Mesenchymal stem cell (in vitro differentiated cells and primary cell): ENCODE measurements around the gene CNTF.

Source experiments
- DNase-seq: peaks from one replicate; pipeline ENCODE4 v3.0.0-alpha.2; 2013
- H2AFZ ChIP-seq: one replicate; pipeline ENCODE4 v1.6.1; 2013; ENCODE audit warnings: low read depth, mild to moderate bottlenecking, control low read depth, inconsistent platforms, low read length, moderate library complexity
- H2AK5ac ChIP-seq: 2 replicates; pipeline ENCODE4 v1.6.1; 2013; ENCODE audit warnings: low read length, moderate library complexity, mild to moderate bottlenecking, inconsistent platforms; ENCODE audit not compliant: severe bottlenecking
- H2BK120ac ChIP-seq: one replicate; pipeline ENCODE4 v1.6.1; 2013; ENCODE audit warnings: low read depth, mild to moderate bottlenecking, inconsistent platforms, low read length, moderate library complexity
- H2BK12ac ChIP-seq, 2 experiments: one replicate each; pipeline ENCODE4 v1.6.1; 2013; ENCODE audit warnings: inconsistent platforms in 2 of 2, low read length in 2 of 2, mild to moderate bottlenecking in 2 of 2, moderate library complexity in 2 of 2, control low read depth in 1 of 2
- H2BK15ac ChIP-seq: one replicate; pipeline ENCODE4 v1.6.1; 2013; ENCODE audit warnings: mild to moderate bottlenecking, low read depth, inconsistent platforms; ENCODE audit not compliant: poor library complexity, severe bottlenecking
- H2BK5ac ChIP-seq: 2 replicates; pipeline ENCODE4 v1.6.1; 2013; ENCODE audit warnings: low read depth, mild to moderate bottlenecking, low read length, control low read depth, inconsistent platforms; ENCODE audit not compliant: poor library complexity, severe bottlenecking
- H3K14ac ChIP-seq, 2 experiments: one replicate each; pipeline ENCODE4 v1.6.1; 2013; ENCODE audit warnings: inconsistent platforms in 2 of 2, low read length in 2 of 2, control low read depth in 1 of 2, mild to moderate bottlenecking in 1 of 2, moderate library complexity in 1 of 2
- H3K18ac ChIP-seq, 2 experiments: one replicate each; pipeline ENCODE4 v1.6.1; 2013; ENCODE audit warnings: inconsistent platforms in 2 of 2, low read length in 2 of 2, control low read depth in 1 of 2, low read depth in 1 of 2, mild to moderate bottlenecking in 1 of 2
- H3K23ac ChIP-seq, 2 experiments: one replicate each; pipeline ENCODE4 v1.6.1; 2013; ENCODE audit warnings: inconsistent platforms in 2 of 2, low read length in 2 of 2, mild to moderate bottlenecking in 2 of 2, moderate library complexity in 2 of 2, control low read depth in 1 of 2
- H3K27ac ChIP-seq: 2 replicates; pipeline ENCODE4 v1.5.1; 2013; ENCODE audit warnings: mild to moderate bottlenecking, moderate library complexity, low read length, control low read depth, inconsistent platforms; ENCODE audit not compliant: poor library complexity, severe bottlenecking
- H3K27me3 ChIP-seq, 2 experiments: 2 replicates each; pipeline versions ENCODE4 v1.6.1 to v1.7.0; 2013; ENCODE audit warnings: low read length in 2 of 2, mild to moderate bottlenecking in 2 of 2, moderate library complexity in 2 of 2, control low read depth in 1 of 2, inconsistent platforms in 1 of 2; ENCODE audit not compliant: control insufficient read depth in 1 of 2, insufficient read depth in 1 of 2
- H3K36me3 ChIP-seq, 2 experiments: 2 replicates each; pipeline versions ENCODE4 v1.6.1 to v1.7.0; 2013; ENCODE audit warnings: low read length in 2 of 2, control low read depth in 1 of 2, inconsistent platforms in 1 of 2, low read depth in 1 of 2, mild to moderate bottlenecking in 1 of 2; ENCODE audit not compliant: insufficient read depth in 2 of 2, control insufficient read depth in 1 of 2
- H3K4ac ChIP-seq, 2 experiments: one replicate each; pipeline ENCODE4 v1.6.1; 2013; ENCODE audit warnings: inconsistent platforms in 2 of 2, low read length in 2 of 2, mild to moderate bottlenecking in 2 of 2, moderate library complexity in 2 of 2, control low read depth in 1 of 2, low read depth in 1 of 2
- H3K4me1 ChIP-seq: 2 replicates; pipeline ENCODE4 v1.6.1; 2013; ENCODE audit warnings: low read depth, low read length, control low read depth; ENCODE audit not compliant: control insufficient read depth, insufficient read depth
- H3K4me2 ChIP-seq: 2 replicates; pipeline ENCODE4 v1.6.1; 2013; ENCODE audit warnings: low read length, mild to moderate bottlenecking, inconsistent platforms; ENCODE audit not compliant: poor library complexity, severe bottlenecking
- H3K4me3 ChIP-seq, 2 experiments: 2 replicates each; pipeline versions ENCODE4 v1.5.1 to v1.7.0; 2013; ENCODE audit warnings: low read length in 2 of 2, mild to moderate bottlenecking in 2 of 2, control low read depth in 1 of 2, low read depth in 1 of 2; ENCODE audit not compliant: insufficient read depth in 1 of 2
- H3K79me1 ChIP-seq: replicated peaks from 2 replicates; pipeline ENCODE4 v1.6.1; 2013; ENCODE audit warnings: mild to moderate bottlenecking, control low read depth, low read length, inconsistent platforms; ENCODE audit not compliant: poor library complexity, severe bottlenecking
- H3K9ac ChIP-seq: 2 replicates; pipeline ENCODE4 v1.7.0; 2013; ENCODE audit warnings: mild to moderate bottlenecking, low read length, moderate library complexity
- H3K9me3 ChIP-seq: 2 replicates; pipeline ENCODE4 v1.7.0; 2013; ENCODE audit warnings: mild to moderate bottlenecking, low read length; ENCODE audit not compliant: control insufficient read depth
- H4K8ac ChIP-seq: one replicate; pipeline ENCODE4 v1.6.1; 2013; ENCODE audit warnings: inconsistent platforms, mild to moderate bottlenecking, low read length, moderate library complexity
- H4K91ac ChIP-seq: one replicate; pipeline ENCODE4 v1.6.1; 2013; ENCODE audit warnings: mild to moderate bottlenecking, low read length, inconsistent platforms
- WGBS: methylation state at CpG from one replicate; pipeline ENCODE4 v1.1.7; 2013; ENCODE audit warnings: mixed read lengths; 5-methylcytosine and 5-hydroxymethylcytosine counted together

CNTF gene

DNA sequence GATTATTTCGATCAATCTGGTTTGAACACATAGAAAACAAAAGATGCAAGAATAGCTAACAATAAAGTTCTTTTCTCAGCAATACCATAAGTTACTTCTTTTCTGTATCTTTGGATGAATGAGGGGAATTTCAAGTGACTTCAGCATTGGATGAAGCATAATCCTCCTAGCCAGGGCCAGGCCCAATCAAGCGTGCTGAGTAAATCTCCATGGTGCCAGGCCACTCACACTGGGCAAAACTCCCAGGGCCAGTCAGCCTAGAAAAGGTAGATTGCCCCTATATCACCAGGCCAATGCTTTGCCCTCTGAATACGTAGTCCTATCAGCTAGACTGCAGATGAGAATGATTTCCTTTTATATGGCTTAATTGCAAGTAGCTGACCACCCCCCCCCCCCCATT is 6.0 kb downstream of the CNTF start:
- Histone ChIP-seq H2BK12ac (peak overlapping the region in 1 of 2 experiments; percentile 29), H3K79me1 (peaks cover 5% of the 10 kb centered on the region), H3K18ac (no peak overlapping the region), H3K4me1 (peaks cover 6% of the 10 kb centered on the region), H3K4me2 (no peak overlapping the region), H3K9me3 (no peaks in the 10 kb centered on the region), H3K4me3 (no peak overlapping the region), H3K14ac (peak overlapping the region in 1 of 2 experiments; percentile 84), H3K27me3 (no peaks in the 10 kb centered on the region), H2BK15ac (no peak overlapping the region), H3K27ac (peak overlapping the region; percentile 94), H3K9ac (peak overlapping the region; percentile 71), H2BK120ac (no peak overlapping the region), H2AFZ (no peak overlapping the region), H4K91ac (no peak overlapping the region), H4K8ac (no peak overlapping the region), H3K4ac (peak overlapping the region; percentile 11 to 76), H2AK5ac (no peak overlapping the region), H2BK5ac (no peak overlapping the region), H3K23ac (no peak overlapping the region), H3K36me3 (peaks cover 9 to 35% of the 10 kb centered on the region in 2 experiments)
- 96% methylated on average over 2 of the region's 3 CpGs for WGBS
- DNase-seq = no peak

DNA sequence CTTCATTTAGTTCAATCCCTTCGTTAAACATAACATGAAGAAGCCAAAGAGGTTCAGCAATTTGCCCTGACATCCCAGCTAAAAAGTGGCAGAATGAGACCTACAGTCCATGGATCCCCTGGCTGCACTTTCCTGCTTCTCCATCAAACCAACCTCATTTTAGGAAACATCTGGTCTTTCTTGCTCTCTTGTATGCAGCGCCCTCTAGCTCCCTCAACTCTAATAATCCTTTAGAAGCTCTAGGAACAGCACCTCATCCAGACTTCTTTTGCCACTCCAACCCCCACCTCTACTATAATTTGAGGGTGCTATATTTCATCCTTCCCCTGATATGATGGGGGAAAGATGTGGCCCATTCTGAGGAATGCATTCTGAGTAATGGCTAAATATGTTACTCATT is 7.4 kb downstream of the CNTF start:
- H3K36me3 ChIP-seq = peaks cover 3 to 21% of the 10 kb centered on the region in 2 experiments
- H2BK5ac ChIP-seq = no peak overlapping the region
- no peak overlapping the region for H3K4me3 ChIP-seq
- peaks cover 3% of the 10 kb centered on the region for H3K79me1 ChIP-seq
- H3K18ac ChIP-seq = no peak overlapping the region
- H3K4ac ChIP-seq = no peak overlapping the region
- H3K9me3 ChIP-seq = no peaks in the 10 kb centered on the region
- H3K23ac ChIP-seq = no peak overlapping the region
- peaks cover 5% of the 10 kb centered on the region for H3K4me1 ChIP-seq
- no peak overlapping the region for H2BK12ac ChIP-seq
- peak overlapping the region in 1 of 2 experiments; percentile 8 for H3K14ac ChIP-seq
- no peak overlapping the region for H4K8ac ChIP-seq
- peak overlapping the region; percentile 63 for H3K27ac ChIP-seq
- no peak overlapping the region for H3K9ac ChIP-seq
- peak; percentile 58 for DNase-seq
- H4K91ac ChIP-seq = no peak overlapping the region
- H3K4me2 ChIP-seq = no peak overlapping the region
- 48% methylated on average over 2 of the region's 2 CpGs for WGBS
- H2AFZ ChIP-seq = no peak overlapping the region
- no peak overlapping the region for H2BK120ac ChIP-seq
- no peaks in the 10 kb centered on the region for H3K27me3 ChIP-seq
- H2BK15ac ChIP-seq = no peak overlapping the region
- H2AK5ac ChIP-seq = peak overlapping the region; percentile 97

DNA sequence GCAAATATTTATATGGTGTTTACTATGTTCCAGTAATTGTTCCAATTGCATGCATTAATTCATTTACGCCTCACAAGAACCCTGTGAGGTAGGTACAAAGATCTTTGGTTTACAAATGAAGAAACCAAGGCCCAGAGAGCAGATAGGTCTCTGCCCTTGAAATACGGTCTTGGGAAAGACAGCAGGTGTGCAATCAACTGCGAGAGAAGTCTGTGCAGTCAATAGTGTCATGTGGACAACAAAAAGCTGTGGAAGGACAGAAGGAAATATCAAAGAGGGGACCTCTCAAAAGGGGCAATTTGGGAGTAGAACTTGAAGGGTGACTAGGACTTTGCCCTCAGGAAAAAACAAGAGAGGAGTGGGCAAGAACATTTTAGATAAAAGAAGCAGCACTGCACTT is 8.9 kb downstream of the CNTF start:
- Histone ChIP-seq H3K4me3 (no peak overlapping the region), H3K4me1 (peaks cover 5% of the 10 kb centered on the region), H3K9me3 (no peaks in the 10 kb centered on the region), H2BK15ac (no peak overlapping the region), H3K79me1 (peaks cover 3% of the 10 kb centered on the region), H4K91ac (no peak overlapping the region), H2BK12ac (no peak overlapping the region), H3K36me3 (peaks cover 3 to 10% of the 10 kb centered on the region in 2 experiments), H2BK120ac (no peak overlapping the region), H3K4me2 (no peak overlapping the region), H3K18ac (no peak overlapping the region), H4K8ac (no peak overlapping the region), H3K23ac (no peak overlapping the region), H3K4ac (no peak overlapping the region), H2BK5ac (no peak overlapping the region), H3K9ac (no peak overlapping the region), H3K27me3 (no peaks in the 10 kb centered on the region), H2AFZ (no peak overlapping the region), H3K27ac (no peak overlapping the region), H2AK5ac (no peak overlapping the region), H3K14ac (no peak overlapping the region)
- 92% methylated on average over 3 of the region's 3 CpGs for WGBS
- no peak for DNase-seq

DNA sequence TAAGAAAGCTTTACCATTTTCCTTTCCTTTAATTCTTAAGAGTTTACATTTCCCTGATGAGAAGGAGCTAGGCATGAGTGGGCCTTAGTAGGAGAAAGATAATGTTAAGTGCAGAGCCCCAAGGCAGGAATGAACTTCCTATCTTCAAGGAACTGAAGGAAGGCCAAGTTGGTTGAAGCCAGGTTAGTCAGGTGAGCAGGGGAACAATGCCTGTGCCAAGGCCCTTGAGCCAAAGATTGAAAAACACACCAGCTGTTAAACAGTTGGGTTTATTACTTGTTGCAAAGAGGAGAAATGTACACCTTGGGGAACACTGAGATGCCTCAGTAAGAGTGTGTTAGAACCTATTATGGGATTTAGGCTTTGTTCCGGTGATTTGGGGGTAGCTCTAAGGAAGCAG is 10.0 kb downstream of the CNTF start:
- Histone ChIP-seq H4K91ac (no peak overlapping the region), H2BK12ac (no peak overlapping the region), H3K4me2 (no peak overlapping the region), H3K9ac (no peak overlapping the region), H3K23ac (no peak overlapping the region), H3K4ac (no peak overlapping the region), H4K8ac (no peak overlapping the region), H3K4me1 (peaks cover 5% of the 10 kb centered on the region), H2BK5ac (no peak overlapping the region), H3K79me1 (peaks cover 3% of the 10 kb centered on the region), H2AK5ac (no peak overlapping the region), H3K27me3 (no peaks in the 10 kb centered on the region), H3K9me3 (no peaks in the 10 kb centered on the region), H3K36me3 (peaks cover 3 to 6% of the 10 kb centered on the region in 2 experiments), H3K4me3 (no peak overlapping the region), H3K27ac (no peak overlapping the region), H3K18ac (no peak overlapping the region), H2BK15ac (no peak overlapping the region), H2AFZ (no peak overlapping the region), H3K14ac (no peak overlapping the region), H2BK120ac (no peak overlapping the region)
- no peak for DNase-seq
- 98% methylated on average over 1 of the region's 1 CpG for WGBS
